HL-60 (cell line): ENCODE data around the gene NRCAM.

Experiments
- DNase-seq, 2 experiments: peaks; one replicate each; pipeline ENCODE4 v3.0.0-alpha.2; 2010 to 2020; ENCODE audit warnings: low read depth in 1 of 2, low spot score in 1 of 2
- H3K27ac ChIP-seq: fragments of 250-450 bp; sonication (Bioruptor Pico); replicated peaks from 2 replicates; pipeline ENCODE4 v1.5.1; 2020; ENCODE audit warnings: mild to moderate bottlenecking, moderate library complexity
- H3K27me3 ChIP-seq: fragments of 250-450 bp; sonication (Bioruptor Pico); 2 replicates; pipeline ENCODE4 v1.5.1; 2021; ENCODE audit warnings: mild to moderate bottlenecking, moderate library complexity; ENCODE audit not compliant: insufficient read depth, poor library complexity, severe bottlenecking
- H3K4me3 ChIP-seq: replicated peaks from 2 replicates; pipeline ENCODE4 v1.5.1; 2011; ENCODE audit warnings: mild to moderate bottlenecking, control low read depth, low read length; ENCODE audit not compliant: insufficient read depth
- CTCF ChIP-seq: IDR thresholded peaks from one replicate; pipeline ENCODE4 v1.5.1; 2011; ENCODE audit warnings: low read length, control low read depth, inconsistent platforms; ENCODE audit not compliant: insufficient read depth
- GABPA ChIP-seq: IDR thresholded peaks from 2 replicates; pipeline ENCODE4 v1.6.1; 2012; ENCODE audit warnings: low read depth
- POLR2AphosphoS5 ChIP-seq: IDR thresholded peaks from 2 replicates; pipeline ENCODE4 v1.6.1; 2012; ENCODE audit warnings: low read depth
- REST ChIP-seq: IDR thresholded peaks from 2 replicates; pipeline ENCODE4 v1.6.1; 2012; ENCODE audit warnings: low read depth; ENCODE audit not compliant: insufficient replicate concordance
- SPI1 ChIP-seq: IDR thresholded peaks from 2 replicates; pipeline ENCODE4 v1.6.1; 2012; ENCODE audit warnings: low read depth, mild to moderate bottlenecking, borderline replicate concordance

NRCAM gene

DNA sequence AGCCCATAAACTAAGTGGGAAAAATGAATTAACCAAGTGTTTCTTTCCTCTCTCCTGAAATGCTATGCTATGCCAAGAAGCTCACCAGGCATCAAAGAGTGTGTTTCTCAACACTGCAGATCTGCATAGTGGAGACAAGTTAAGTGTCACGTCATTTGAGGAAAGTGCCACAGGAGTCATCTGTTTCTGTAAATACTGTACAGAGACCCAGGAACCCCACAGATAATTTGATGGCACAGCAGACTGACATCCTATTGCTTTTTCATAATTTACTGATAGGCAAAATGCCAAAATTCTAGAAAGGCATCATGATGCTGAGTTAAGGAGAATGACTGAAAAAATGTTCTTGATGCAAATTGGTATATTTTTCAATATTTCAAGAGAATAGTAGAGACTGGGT is 124.3 kb downstream of the NRCAM start:
- Histone ChIP-seq H3K4me3 (no peak overlapping the region), H3K27ac (no peak overlapping the region), H3K27me3 (no peaks in the 10 kb centered on the region)
- DNase-seq = no peak
- no peak for TF ChIP-seq POLR2AphosphoS5
- TF ChIP-seq GABPA = no peak
- TF ChIP-seq CTCF = no peak
- TF ChIP-seq SPI1 = no peak
- no peak for TF ChIP-seq REST

DNA sequence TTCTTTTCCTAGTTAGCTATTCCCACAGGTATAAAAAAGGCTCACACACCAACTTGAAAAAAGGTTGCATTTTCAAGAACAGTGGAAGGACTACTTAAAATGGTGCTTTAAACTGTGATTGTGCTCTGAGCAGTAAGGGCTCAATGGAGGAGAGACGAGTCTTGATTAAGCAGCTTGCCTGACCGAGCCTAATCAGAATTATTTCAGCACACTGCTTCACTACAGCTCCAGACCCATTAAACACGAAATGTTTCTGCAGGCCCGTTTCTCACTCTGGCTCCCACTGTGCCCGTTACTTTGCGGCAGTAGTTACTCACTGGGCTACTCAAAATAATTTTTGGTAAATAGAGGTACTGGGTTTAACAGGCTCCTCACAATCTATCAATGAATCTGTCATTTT is 126.0 kb downstream of the NRCAM start:
- no peak overlapping the region for H3K27ac ChIP-seq
- H3K4me3 ChIP-seq = no peak overlapping the region
- DNase-seq = no peak
- TF ChIP-seq SPI1 (no peak), CTCF (no peak), POLR2AphosphoS5 (no peak)
- H3K27me3 ChIP-seq = no peaks in the 10 kb centered on the region

GRCh38 chr7:108329514-108329913 is 126.7 kb downstream of the NRCAM start:
- H3K4me3 ChIP-seq = no peak overlapping the region
- TF ChIP-seq POLR2AphosphoS5 = no peak
- no peak for TF ChIP-seq CTCF
- no peak for TF ChIP-seq SPI1
- no peak for TF ChIP-seq GABPA
- TF ChIP-seq REST = no peak
- H3K27me3 ChIP-seq = no peaks in the 10 kb centered on the region
- DNase-seq = no peak
- H3K27ac ChIP-seq = no peak overlapping the region

DNA sequence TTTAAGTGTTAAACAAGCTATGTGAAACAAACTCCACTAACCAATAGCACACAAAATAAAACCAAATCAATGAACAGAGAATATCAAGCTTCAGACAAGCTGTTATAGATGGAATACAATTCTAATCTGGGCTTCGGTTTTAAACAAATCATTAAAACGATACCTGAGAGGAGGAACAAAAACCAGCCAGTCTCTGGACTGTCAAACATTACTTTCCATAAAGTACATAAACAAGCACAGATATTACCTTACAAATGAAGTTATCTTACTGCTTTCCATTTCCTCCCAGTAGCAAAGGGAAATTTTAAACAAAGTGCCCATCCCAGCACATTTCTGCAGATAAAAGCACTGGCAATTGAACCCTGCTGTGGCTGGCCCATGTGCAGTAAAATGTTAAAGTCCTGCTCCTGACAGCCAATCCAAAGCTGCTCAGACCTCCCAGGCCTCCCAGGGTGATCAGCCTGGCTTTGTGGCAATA is 128.0 kb downstream of the NRCAM start:
- no peaks in the 10 kb centered on the region for H3K27me3 ChIP-seq
- no peak overlapping the region for H3K27ac ChIP-seq
- no peak for TF ChIP-seq SPI1
- no peak for TF ChIP-seq POLR2AphosphoS5
- no peak overlapping the region for H3K4me3 ChIP-seq
- no peak for DNase-seq
